Activated CD4-positive, alpha-beta T cell treated with anti-CD3 and anti-CD28 coated beads, Interleukin-2, amount 50 U/mL, for 48 hours (primary cell): ENCODE data around the gene TRPM5.
"Not testable (repeated sequence)": the region's sequence is repeated elsewhere in the genome, so short reads cannot be mapped to it uniquely, and the experiment has no call there.

Experiments used
- DNase-seq, 2 experiments: peaks; one replicate each; pipeline ENCODE4 v3.0.0-alpha.2; 2020

The TRPM5 gene, protein sequence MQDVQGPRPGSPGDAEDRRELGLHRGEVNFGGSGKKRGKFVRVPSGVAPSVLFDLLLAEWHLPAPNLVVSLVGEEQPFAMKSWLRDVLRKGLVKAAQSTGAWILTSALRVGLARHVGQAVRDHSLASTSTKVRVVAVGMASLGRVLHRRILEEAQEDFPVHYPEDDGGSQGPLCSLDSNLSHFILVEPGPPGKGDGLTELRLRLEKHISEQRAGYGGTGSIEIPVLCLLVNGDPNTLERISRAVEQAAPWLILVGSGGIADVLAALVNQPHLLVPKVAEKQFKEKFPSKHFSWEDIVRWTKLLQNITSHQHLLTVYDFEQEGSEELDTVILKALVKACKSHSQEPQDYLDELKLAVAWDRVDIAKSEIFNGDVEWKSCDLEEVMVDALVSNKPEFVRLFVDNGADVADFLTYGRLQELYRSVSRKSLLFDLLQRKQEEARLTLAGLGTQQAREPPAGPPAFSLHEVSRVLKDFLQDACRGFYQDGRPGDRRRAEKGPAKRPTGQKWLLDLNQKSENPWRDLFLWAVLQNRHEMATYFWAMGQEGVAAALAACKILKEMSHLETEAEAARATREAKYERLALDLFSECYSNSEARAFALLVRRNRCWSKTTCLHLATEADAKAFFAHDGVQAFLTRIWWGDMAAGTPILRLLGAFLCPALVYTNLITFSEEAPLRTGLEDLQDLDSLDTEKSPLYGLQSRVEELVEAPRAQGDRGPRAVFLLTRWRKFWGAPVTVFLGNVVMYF (N-terminal part only)

DNA sequence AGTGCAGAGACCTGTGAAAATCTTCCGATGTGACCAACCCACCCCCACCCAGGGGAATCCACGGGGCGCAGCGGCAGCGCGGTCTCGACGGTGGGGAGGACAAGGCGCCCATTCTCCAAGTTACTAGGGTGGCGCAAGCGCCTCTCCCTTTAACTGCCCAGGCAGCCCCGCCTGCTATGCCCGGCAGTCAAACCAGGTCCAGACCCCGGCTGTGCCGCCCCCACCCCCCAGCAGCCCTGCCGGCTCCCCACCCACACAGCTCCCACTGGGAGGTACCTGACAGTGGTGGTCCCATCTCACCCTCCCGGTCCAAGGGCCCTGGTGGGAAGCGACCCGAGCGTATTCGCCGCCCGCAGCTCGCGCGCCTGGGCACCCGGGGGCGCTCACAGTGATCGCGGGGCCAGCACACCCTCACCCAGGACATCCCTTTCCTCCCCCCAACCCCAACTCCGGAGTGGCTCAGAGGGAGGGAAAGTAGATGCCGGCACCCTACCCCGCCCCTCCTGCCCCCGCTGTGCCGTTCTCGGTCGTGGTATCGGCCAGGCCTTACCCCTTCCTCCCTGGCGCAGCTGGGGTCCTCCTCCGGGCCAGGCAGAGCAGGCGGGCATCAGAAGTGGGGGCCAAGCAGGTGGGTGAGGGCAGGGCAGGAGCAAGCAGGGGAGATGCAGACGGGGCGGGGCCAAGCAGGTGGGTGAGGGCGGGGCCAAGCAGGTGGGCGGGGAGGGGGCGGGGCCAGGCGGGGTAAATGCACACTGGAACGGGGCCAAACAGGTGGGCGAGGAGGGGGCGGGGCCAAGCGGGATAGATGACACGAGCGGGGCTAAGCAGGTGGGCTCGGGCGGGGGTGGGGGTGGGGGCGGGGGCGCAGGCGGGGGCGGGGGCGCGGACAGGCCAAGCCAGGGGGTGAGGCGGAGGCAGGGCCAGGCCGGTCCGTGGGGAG, at the start of gene TRPM5:
TSS of gene TRPM5 (minus strand) at position 634 of the 940 bp plus-strand sequence. CDS start 21,478 bp downstream, outside the sequence.
- peak; percentile 80 to 82 for DNase-seq

DNA sequence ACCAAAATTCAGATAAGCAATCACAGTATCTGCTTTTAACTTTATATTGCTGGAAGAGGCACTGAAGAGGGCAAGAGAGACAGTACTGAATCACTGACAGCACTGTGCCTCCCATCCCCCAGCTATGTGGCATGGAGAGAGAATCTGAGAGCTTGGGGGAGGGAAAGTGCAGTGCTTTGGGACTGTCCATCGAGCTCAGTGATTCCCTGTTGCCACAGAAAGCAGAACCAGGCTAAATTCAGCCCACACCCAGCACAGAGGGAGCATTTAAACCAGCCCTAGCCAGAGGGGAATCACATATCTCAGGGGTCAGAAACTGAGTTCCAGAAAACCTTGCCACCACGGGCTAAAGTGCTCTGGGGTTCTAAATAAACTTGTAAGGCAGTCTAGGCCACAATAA, 44.8 kb upstream of the TRPM5 start:
- no peak for DNase-seq

DNA sequence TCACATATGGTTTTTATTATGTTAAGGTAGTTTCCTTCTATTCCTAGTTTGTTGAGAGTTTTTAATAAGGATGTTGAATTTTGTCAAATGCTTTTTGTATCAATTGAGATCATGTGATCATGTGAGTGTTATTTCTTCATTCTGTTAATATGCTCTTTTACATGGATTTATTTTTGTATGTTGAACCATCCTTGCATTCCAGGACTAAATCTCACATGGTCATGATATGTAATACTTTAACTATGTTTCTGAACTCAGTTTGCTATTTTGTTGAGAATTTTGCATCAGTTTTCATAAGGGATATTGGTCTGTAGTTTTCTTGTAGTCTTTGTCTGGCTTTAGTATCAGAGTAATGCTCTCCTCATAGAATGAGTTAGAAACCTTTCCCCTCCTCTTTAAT, 43.7 kb upstream of the TRPM5 start:
- DNase-seq = no peak

DNA sequence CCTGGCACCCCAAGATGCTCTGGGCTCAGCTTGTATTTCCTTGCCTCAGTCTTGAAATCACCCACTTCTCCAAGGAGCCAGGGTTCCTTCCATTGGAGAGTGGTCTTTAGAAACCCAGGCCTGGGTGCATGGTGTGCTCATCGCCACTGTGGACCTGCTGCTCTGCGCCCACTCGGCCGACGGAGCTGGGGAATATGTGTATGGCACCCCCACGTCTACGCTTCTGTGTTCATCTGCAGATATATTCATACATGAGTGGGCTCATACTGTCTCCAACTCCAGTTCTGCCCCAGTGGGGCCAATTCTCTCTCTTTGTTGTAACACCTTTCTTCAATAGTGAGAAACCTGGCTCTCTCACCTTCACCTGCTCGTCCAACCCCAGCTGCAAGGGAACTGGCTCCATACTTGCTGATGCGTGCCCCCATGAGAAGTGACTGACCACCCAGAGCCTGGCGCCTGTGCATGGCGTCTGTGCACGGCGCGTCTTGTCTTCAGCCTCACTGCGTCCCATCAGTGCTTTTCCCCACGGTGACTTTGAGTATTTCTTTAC, 40.3 kb upstream of the TRPM5 start:
- DNase-seq = no peak

DNA sequence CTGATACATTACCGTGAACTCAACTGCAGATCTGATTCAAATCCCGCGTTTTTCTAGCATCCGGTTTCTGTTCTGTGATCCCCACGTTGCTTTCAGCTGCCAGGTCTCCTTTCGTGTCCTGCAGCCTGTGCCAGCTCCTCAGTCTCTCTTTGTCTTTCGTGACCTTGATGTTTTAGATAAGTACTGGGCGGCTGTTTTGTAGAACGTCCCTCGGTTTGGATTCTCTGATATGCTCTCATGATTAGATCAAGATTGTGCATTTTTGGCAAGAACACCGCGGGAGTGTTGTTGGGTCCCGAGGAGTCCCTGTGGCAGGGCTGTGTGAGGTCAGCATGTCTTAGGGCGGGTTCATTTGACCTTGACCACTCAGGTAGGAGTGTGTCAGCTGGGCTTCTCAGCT, 39.1 kb upstream of the TRPM5 start:
- DNase-seq = no peak

DNA sequence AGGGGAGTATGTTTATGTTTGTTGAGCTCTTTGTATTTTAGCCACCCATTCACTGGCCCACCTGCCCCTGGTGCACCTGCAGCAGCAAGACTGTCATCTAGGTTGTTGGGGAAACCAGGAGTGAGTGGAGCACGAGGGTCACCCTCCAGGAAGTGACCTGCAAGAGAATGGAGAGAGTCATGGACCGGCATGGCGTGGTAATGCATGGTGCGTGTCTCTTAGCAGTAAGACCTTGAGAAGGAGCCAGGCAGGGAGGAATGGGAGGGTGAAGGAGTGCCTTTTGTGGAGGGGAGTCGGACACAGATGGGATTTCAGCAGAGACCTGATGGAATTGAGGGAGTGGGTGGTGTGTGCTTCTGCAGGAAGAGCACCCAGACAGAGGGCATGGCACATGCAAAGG, 38.4 kb upstream of the TRPM5 start:
- DNase-seq = no peak

DNA sequence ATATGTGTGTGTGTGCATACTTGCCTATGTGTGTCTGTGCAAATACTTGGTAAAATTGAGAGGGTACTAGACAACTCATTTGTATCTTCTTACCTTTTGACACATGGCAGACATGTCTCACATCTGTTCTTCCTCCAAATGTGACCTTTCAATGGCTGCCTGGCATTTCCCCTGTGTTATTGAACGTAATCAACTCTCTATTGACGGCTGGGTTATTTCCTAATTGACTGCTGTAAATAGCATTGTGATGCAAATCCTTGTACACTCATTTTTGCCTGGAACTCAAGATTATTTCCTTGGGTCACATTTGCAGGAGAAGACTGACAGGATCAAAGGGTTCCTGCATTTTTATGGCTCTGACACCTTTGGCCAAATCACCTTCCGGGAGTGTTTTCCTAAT, 37.9 kb upstream of the TRPM5 start:
- no peak for DNase-seq

DNA sequence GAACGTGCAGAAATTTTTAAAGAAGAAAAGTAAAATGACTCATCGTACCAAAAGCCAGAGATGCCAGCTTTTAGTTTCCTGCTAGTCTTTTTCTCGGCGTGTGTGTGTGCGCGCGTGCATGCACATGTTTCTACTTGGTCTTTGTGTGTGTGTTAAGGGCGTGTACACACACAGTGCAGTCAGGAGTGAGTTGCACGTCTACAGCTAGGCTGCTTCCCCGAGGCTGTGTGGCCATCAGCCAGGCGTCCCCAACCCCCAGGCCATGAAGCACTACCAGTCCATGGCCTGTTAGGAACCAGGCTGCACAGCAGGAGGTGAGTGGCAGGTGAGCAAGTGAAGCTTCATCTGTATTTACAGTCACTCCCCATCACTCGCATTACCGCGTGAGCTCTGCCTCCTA, 36.9 kb upstream of the TRPM5 start:
- DNase-seq = peak; percentile 15 to 23

DNA sequence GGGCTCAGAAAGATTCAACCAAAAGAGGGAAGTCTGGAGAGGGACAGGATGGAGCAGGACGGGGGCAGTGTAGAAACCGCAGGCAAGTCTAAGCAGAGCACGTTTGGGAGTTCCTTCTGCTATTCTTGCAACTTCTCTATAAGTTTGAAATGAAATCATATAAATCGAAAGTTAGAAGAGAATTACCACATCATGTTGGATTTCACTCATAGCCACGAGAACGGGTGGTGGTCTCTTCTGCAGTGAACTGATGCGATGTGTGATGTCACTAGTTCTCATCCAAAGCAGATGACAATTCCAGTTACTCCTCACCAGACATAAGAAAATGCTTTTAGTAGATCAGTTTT, 36.5 kb upstream of the TRPM5 start:
- DNase-seq = no peak

DNA sequence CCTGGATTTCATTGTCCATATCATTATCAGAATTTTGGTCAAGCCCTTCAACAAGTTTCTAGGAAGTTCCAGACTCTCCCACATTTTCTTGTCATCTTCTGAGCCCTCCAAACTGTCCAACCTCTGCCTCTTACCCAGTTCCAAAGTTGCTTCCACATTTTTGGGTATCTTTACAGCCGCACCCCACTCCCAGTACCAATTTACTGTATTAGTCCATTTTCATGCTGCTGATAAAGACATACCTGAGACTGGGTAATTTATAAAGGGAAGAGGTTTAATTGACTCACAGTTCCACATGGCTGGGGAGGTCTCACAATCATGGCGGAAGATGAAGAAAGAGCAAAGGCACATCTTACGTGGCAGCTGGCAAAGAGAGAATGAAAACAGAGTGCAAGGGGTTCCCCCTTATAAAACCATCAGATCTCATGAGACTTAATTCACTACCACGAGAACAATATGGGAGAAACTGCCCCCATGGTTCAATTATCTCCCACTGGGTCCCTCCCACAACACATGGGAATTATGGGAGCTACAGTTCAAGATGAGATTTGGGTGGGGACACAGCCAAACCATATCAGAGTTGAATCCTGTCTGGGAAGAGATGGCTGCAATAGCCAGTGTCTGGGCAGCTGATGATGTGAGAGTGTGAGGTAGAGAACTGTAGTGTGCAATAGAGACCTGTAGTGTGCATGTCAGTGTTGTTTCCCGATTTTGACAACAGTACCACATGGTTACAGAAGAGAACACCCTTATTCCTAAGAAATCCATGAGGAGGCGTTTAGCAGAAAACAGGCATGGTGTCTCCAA, 36.0 kb upstream of the TRPM5 start:
- DNase-seq = not testable (repeated sequence)

DNA sequence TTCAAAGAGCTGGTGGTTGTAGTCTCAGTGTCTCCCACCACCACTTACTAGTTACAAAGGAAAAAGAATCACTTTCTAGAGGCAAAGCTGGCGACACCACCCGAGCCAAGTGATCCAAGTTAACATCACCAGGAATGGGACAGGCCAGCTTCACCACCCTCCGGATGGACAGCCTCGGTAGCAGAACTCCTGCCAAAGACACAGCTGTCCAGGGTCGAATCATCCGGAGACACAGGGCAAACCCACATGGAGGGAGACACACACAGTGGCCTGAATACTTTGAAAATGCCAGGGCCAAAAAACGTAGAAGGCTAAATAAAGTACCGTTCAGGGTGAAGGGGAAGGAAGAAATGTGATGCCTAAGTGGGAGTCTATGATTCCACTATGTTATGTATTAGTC, 33.6 kb upstream of the TRPM5 start:
- DNase-seq = no peak

DNA sequence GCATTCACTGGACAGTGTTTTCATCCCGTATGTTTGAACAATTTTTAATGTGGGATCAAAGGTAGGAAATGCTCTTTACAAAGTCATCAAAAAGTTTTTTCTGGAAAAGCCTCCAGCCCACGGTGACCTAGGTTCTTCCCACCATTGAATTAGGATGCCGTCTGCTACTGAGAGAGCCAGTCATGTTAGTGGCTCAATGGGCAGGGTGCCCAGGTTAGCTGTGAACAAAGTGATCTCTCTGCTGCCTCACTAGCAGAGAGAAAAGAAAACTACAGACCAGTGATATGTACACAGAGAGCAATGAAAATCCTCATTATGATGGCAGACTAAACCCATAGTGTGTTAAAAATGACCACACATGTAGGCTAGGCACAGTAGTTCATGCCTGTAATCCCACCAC, 32.9 kb upstream of the TRPM5 start:
- no peak for DNase-seq

DNA sequence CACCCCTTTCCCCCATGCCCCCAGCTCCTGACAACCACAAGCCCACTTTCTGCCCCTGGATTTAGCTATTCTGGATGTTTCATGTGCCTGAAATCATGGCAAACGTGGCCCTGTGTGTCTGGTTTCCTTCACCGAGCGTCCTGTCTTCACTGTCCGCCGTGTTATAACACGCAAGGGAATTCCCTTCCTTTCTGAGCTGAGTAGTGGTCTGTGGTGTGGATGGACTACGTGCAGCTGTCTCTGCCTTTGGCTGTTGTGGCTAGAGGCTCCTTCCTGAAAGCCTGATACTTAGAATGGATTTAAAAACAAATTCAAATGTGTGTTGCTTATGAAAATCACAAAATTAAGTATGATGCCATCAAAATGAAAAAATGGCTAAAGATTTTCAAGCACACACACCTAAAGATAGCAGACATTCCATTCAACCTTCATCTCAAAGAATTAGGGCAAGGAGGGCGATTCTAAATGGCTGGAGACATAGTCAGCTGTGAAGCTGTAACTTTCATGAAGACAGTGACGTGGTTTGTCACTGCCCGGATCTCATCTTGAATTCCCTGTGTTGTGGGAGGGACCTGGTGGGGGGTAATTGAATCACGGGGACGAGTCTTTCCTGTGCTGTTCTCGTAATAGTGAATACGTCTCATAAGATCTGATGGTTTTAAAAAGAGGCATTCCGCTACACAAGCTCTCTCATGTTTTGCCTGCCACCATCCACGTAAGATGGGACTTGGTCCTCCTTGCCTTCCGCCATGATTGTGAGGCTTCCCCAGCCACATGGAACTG, 31.0 kb upstream of the TRPM5 start:
- no peak for DNase-seq

DNA sequence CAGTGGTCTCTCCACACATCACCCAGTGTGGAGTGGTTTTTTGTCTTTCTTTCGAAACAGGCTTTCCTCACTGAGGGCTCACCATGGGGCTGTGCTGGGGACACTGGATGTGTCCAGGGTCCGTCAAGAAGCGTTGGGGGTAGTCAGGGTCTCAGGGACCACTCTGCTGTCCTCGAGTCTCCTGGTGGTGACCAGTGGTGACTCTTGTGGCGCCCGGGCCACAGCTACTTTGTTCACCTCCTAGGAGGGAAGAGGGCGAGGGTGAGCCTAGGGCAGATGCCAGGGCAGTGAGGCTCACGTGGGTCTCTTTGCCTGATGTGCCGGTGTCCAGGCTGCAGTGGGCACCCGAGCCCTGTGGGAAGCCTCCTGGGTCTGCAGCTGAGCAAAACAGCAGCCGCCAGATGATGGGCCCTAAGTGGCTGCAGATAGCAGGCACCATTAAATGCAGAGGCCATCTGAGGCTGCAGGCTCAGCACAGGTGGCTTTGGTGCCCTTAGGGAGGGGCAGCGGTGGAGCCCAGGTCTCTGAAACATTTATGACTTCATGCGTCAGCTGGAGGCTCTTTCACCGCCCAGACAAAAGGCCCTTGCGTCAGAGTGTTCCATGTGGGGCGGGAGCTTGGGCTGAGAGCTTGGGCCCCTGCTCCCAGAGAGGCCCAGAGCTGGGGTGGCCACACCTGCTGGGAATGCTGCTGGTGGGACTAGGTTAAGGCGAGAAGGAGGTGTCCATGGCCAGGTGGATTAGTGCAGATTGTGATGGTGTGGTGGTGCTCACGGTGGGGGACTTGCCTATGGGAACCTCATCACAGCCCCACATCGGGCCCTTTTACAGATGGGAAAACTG, 30.0 kb upstream of the TRPM5 start:
- no peak for DNase-seq

DNA sequence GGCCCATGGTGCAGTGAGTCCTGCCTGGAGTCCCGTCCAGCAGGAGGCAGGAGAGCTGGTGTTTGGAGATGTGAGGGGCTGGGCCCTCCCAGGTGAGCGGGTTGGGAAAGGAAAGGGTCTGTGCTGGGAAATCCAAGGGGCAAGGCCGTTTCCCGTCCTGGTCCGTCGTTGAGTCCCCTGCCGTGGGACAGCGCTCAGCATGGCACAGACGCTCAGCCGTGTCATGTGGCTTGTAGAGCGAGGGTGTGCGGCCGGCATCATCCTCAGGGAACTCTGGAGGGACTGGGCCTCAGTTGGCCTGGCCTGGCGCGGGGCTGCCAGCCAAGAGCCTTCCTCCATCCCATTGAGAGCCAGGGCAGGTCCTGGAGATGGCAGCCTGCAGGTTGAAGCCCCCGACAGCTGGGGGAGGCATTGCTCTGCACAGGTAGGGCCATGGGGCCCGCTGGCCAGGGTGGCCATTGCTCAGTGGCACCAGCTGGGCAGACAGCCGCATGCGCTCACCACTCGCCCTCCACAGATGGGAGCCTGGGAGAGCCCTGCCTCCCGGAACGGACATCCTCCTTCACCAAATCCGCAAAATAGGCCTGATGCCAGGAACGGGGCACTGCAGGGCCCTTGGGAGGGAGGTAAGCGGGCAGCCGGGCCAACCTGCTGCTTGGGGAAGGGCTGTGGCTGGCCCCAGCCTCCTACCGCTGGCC, 29.2 kb upstream of the TRPM5 start:
- DNase-seq = no peak

DNA sequence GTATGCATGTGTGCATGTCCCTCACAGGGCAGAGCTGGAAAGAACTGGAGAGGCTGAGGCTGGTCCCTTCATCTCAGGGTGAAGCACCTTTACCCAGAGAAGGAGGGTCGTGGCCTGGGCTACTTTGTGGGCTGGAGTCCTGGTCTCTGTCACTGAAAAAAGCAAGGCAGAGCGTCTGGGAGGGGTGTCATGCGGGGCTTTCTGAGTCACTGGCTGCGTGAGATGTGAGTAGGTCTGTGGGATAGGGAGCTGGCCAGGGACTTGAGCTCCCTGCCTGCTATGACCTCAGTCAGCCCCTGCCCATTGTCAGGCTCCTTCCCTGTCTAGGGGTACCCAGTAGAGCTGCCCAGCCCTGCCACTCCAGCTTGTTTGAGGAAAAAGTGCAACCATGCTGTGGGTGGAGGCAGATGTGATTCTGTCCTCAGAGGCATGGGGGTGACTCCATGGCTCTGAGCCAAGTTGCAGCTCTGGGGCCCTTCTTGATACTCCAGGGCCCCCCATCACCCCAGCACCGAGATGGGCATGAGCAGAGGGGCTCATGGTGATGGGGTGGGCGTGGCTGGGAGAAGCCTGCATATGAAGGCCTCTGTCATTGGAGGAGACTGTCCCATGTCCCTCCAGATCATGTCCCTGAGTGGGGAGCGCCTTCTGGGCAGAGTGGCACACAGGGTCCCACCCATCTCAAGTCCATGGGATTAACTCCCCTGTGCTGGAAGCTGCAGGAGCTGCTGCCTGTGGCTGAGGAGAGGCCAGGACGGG, 28.3 kb upstream of the TRPM5 start:
- DNase-seq = no peak

DNA sequence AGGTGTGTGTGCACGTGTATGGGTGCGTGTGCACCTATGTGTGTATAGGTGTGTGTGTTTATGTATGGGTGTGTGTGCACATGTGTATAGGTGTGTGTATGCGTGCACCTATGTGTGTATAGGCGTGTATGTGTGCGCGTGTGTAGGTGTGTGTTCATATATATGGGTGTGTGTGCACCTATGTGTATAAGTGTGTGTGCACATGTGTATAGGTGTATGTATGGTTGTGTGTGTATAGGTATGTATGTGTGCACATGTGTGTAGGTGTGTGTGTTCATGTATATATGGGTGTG, 27.4 kb upstream of the TRPM5 start:
- no peak for DNase-seq

DNA sequence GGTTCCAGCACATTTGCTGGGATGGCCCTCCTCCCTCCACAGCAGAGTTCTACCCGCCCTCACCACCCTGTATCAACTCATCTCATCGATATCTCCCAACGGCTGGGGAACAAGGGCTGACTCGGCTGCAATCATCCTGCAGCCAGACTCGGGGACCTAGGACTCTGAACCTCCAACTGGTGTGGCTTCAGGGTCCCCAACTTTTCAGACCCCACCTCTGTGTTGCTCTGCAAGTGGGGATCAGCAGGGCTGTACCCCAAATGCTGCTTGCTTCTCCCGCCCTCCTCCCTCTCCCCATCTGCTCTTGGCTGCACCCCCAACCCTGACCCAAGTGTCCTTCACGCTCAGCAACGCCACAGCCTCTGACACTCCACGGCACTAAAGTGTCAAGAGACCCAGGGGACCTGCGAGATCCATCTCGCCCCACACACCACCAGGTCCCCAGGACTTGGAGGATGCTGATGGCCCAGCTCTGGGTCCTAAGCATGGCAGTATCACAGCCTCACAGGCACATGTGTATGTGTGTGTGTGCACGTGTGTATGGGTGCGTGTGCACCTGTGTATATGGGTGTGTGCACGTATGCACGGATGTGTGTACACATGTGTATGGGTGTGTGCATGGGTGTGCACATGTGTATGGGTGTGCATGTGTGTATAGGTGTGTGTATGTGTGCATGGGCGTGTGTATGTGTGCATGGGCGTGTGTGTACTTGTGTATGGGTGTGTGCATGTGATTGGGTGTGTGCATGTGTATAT, 26.9 kb upstream of the TRPM5 start:
- no peak for DNase-seq
